IMR-90 (cell line): ENCODE results near the gene PLEKHG4. TPM values are rescaled to one million over a fixed set of nuclear protein-coding genes. Genes with fewer than 3 reads are reported as not detected.

Experiments used
- ATAC-seq: fragments of 200-7000 bp; cut with Tn5 transposase; 2 replicates; pipeline ENCODE4 v1.9.1; 2020; ENCODE audit warnings: low read depth, mild to moderate bottlenecking, moderate library complexity
- BruUV-seq: library from RNA; stranded (reverse); fragments of 400-500 nt; replicated peaks from 2 replicates; lab custom pipeline; 2021; lab: Mats Ljungman, UMichigan
- CTCF ChIA-PET: fragments of 300-600 bp; formaldehyde crosslinking; extraction: SDS; loops from one replicate; lab custom pipeline; 2021; ENCODE audit warnings: antibody characterized with exemption; lab: Yijun Ruan, JAX
- POLR2A ChIA-PET: fragments of 300-600 bp; sonication (Branson Sonifier 250); formaldehyde crosslinking; loops from one replicate; lab custom pipeline; 2022; ENCODE audit warnings: antibody characterized with exemption; ENCODE audit not compliant: unreplicated experiment; lab: Charles Lee
- DNase-seq: peaks from one replicate; pipeline ENCODE4 v3.0.0; 2013
- H2AFZ ChIP-seq: replicated peaks from 2 replicates; pipeline ENCODE3; 2013; ENCODE audit warnings: low read length, mild to moderate bottlenecking; ENCODE audit not compliant: poor library complexity
- H2AK5ac ChIP-seq: 2 replicates; pipeline ENCODE4 v1.6.1; 2013; ENCODE audit warnings: low read depth, low read length, inconsistent platforms
- H2AK9ac ChIP-seq: replicated peaks from 2 replicates; pipeline ENCODE3; 2013; ENCODE audit warnings: mild to moderate bottlenecking, low read depth, low read length, moderate library complexity; ENCODE audit not compliant: poor library complexity
- H2BK120ac ChIP-seq: 2 replicates; pipeline ENCODE4 v1.6.1; 2013; ENCODE audit warnings: low read depth, low read length, inconsistent platforms
- H2BK15ac ChIP-seq: 3 replicates; pipeline ENCODE4 v1.6.1; 2013; ENCODE audit warnings: low read depth, low read length, inconsistent platforms
- H2BK20ac ChIP-seq: 2 replicates; pipeline ENCODE4 v1.6.1; 2013; ENCODE audit warnings: low read depth, mild to moderate bottlenecking, inconsistent platforms, low read length, moderate library complexity
- H2BK5ac ChIP-seq: 2 replicates; pipeline ENCODE4 v1.6.1; 2013; ENCODE audit warnings: mild to moderate bottlenecking, low read depth, low read length, inconsistent platforms; ENCODE audit not compliant: poor library complexity, severe bottlenecking
- H3K14ac ChIP-seq: replicated peaks from 2 replicates; pipeline ENCODE4 v1.6.1; 2013; ENCODE audit warnings: low read depth, low read length, inconsistent platforms
- H3K18ac ChIP-seq: 2 replicates; pipeline ENCODE4 v1.6.1; 2013; ENCODE audit warnings: low read depth, low read length, control low read depth
- H3K23ac ChIP-seq: 2 replicates; pipeline ENCODE4 v1.6.1; 2013; ENCODE audit warnings: low read depth, low read length, inconsistent platforms
- H3K27ac ChIP-seq: 2 replicates; pipeline ENCODE4 v1.5.1; 2013; ENCODE audit warnings: mild to moderate bottlenecking, control low read depth, low read length; ENCODE audit not compliant: insufficient read depth
- H3K27me3 ChIP-seq: 2 replicates; pipeline ENCODE4 v1.6.1; 2013; ENCODE audit warnings: low read length; ENCODE audit not compliant: control insufficient read depth, insufficient read depth
- H3K36me3 ChIP-seq: 2 replicates; pipeline ENCODE4 v1.6.1; 2013; ENCODE audit warnings: low read length, mixed read lengths; ENCODE audit not compliant: control insufficient read depth, insufficient read depth
- H3K4ac ChIP-seq: 2 replicates; pipeline ENCODE4 v1.6.1; 2013; ENCODE audit warnings: low read depth, low read length, inconsistent platforms
- H3K4me1 ChIP-seq: 2 replicates; pipeline ENCODE4 v1.6.1; 2013; ENCODE audit warnings: low read length, mixed read lengths; ENCODE audit not compliant: control insufficient read depth, insufficient read depth
- H3K4me2 ChIP-seq: 2 replicates; pipeline ENCODE4 v1.6.1; 2013; ENCODE audit warnings: low read depth, mild to moderate bottlenecking, control low read depth, low read length, moderate library complexity
- H3K4me3 ChIP-seq: 2 replicates; pipeline ENCODE4 v1.5.1; 2013; ENCODE audit warnings: low read depth, mild to moderate bottlenecking, control low read depth, low read length, moderate library complexity; ENCODE audit not compliant: insufficient read depth
- H3K56ac ChIP-seq: 2 replicates; pipeline ENCODE4 v1.6.1; 2013; ENCODE audit warnings: low read length, inconsistent platforms; ENCODE audit not compliant: insufficient read depth; ENCODE audit errors: extremely low read depth
- H3K79me1 ChIP-seq, 2 experiments: 2 replicates each; pipeline ENCODE4 v1.6.1; 2013; ENCODE audit warnings: low read length in 2 of 2, inconsistent platforms in 1 of 2, low read depth in 1 of 2
- H3K9ac ChIP-seq: 2 replicates; pipeline ENCODE4 v1.6.1; 2013; ENCODE audit warnings: low read depth, low read length, control low read depth
- H3K9me1 ChIP-seq: 2 replicates; pipeline ENCODE4 v1.6.1; 2013; ENCODE audit warnings: low read length, inconsistent platforms; ENCODE audit not compliant: insufficient read depth
- H3K9me3 ChIP-seq: 2 replicates; pipeline ENCODE4 v1.6.1; 2013; ENCODE audit warnings: low read length; ENCODE audit not compliant: control insufficient read depth, insufficient read depth
- H4K20me1 ChIP-seq: 2 replicates; pipeline ENCODE4 v1.6.1; 2013; ENCODE audit warnings: low read length, inconsistent platforms; ENCODE audit not compliant: insufficient read depth
- H4K5ac ChIP-seq: 2 replicates; pipeline ENCODE4 v1.6.1; 2013; ENCODE audit warnings: mild to moderate bottlenecking, low read depth, low read length, control low read depth
- H4K8ac ChIP-seq, 2 experiments: 2 replicates each; pipeline ENCODE4 v1.6.1; 2013; ENCODE audit warnings: low read depth in 2 of 2, low read length in 2 of 2, control low read depth in 1 of 2, inconsistent platforms in 1 of 2
- H4K91ac ChIP-seq: 2 replicates; pipeline ENCODE4 v1.6.1; 2013; ENCODE audit warnings: low read depth, low read length, inconsistent platforms; ENCODE audit not compliant: insufficient read depth
- MAFK ChIP-seq: IDR thresholded peaks from 2 replicates; pipeline ENCODE4 v1.6.1; 2012; ENCODE audit warnings: low read depth, low read length, improper control_type of control experiment
- WGBS, 2 experiments: methylation state at CpG; one replicate each; pipeline versions ENCODE4 v1.1.5 to v1.1.7; 2013; ENCODE audit warnings: missing lambda C conversion rate in 2 of 2; ENCODE audit not compliant: insufficient read length in 1 of 2; ENCODE audit errors: extremely low coverage in 2 of 2; 5-methylcytosine and 5-hydroxymethylcytosine counted together
- dilution Hi-C: fragments of 300-500 bp; cut with HindIII; formaldehyde crosslinking; loops from one replicate; pipeline ENCODE4 v1.14.3; 2018; ENCODE audit warnings: low sequenced_read_pairs; ENCODE audit not compliant: unreplicated experiment
- in situ Hi-C: fragments of 300-500 bp; cut with MboI; formaldehyde crosslinking; loops from 3 replicates; pipeline ENCODE4 v1.14.3; 2019; ENCODE audit warnings: low sequenced_read_pairs, inconsistent platforms, mixed read lengths
- intact Hi-C: fragments of 100-400 bp; cut with micrococcal nuclease; formaldehyde crosslinking; loops from 2 replicates; pipeline ENCODE4 v1.10.0; 2022
- polyA plus RNA-seq, 3 experiments: library from polyadenylated mRNA; depleted of rRNA; stranded (reverse); fragments of >200 nt; gene quantifications; 2 replicates each; pipeline ENCODE4 v1.2.3, GENCODE V29; 2012; ENCODE audit warnings: low replicate concordance in 1 of 3
- total RNA-seq: library from RNA; depleted of rRNA; stranded (reverse); fragments of >200 nt; gene quantifications from 2 replicates; pipeline ENCODE4 v1.2.3, GENCODE V29; 2012

PLEKHG4 gene
- total and polyA plus RNA-seq, 2 of the 4 experiments (the other 2 are of a cell fraction): 14.0 to 50.7 TPM

- CTCF ChIA-PET: interaction anchor here (1.1 kb wide), 1 partner anchor 73 kb away, joined by 4 read pairs; no protein-coding TSS in a partner anchor
Measured at GRCh38 chr16:67265834-67266233, 13.5 kb upstream of the PLEKHG4 start.

More at GRCh38 chr16:67265834-67266233, 13.5 kb upstream of the PLEKHG4 start:
- Histone ChIP-seq H3K23ac (no peak overlapping the region), H2BK20ac (no peak overlapping the region), H4K8ac (no peak overlapping the region), H2AFZ (no peak overlapping the region), H3K4me1 (peaks cover 8% of the 10 kb centered on the region), H2BK5ac (no peak overlapping the region), H2AK9ac (no peak overlapping the region), H3K79me1 (no peaks in the 10 kb centered on the region; a peak in 1 of 4 replicates), H3K4ac (peak overlapping the region; percentile 7; the same call in 1 of the 2 replicates), H2AK5ac (0 out of 2 replicates have a peak overlapping the region, but pooled peaks have one; percentile 20), H3K27ac (no peak overlapping the region), H3K27me3 (no peaks in the 10 kb centered on the region), H3K9ac (no peak overlapping the region), H3K56ac (no peak overlapping the region), H3K14ac (no peak overlapping the region), H3K36me3 (peaks cover under 1% of the 10 kb centered on the region; the same call in 1 of the 2 replicates), H4K5ac (no peak overlapping the region), H3K4me2 (no peak overlapping the region), H2BK15ac (peak overlapping the region; percentile 49; the same call in 1 of the 3 replicates), H3K18ac (no peak overlapping the region), H3K9me3 (no peaks in the 10 kb centered on the region), H4K20me1 (no peaks in the 10 kb centered on the region), H2BK120ac (0 out of 2 replicates have a peak overlapping the region, but pooled peaks have one; percentile 19), H3K4me3 (no peak overlapping the region), H4K91ac (no peak overlapping the region; the same call in 1 of the 2 replicates), H3K9me1 (peaks cover 10% of the 10 kb centered on the region; the same call in 1 of the 2 replicates)
- ATAC-seq (no peak), DNase-seq (no peak)
- in situ Hi-C loops (no loop called here), dilution Hi-C loops (no loop called here), intact Hi-C loops (no loop called here)
- WGBS, 2 experiments: 67% methylated on average over 1 of the region's 8 CpGs; no CpG with 5 or more reads in 1 of the 2 experiments
- POLR2A ChIA-PET: no interaction called here
- TF ChIP-seq MAFK: no peak
- no TSS peak for BruUV-seq
